ENCODE data around the gene HOXA13.

- no peak for TF ChIP-seq CTCF (IDR thresholded peaks at IDR 0.05 in 2 of 3, conservative IDR thresholded peaks at IDR 0.05 in 1 of 3; ENCODE audit: control insufficient read depth in 2 of 3, extremely low read depth in 1 of 3, insufficient read depth in 1 of 3, low read depth in 3 of 3, low read length in 3 of 3)
- no peak for TF ChIP-seq CEBPZ (IDR thresholded peaks at IDR 0.05; ENCODE audit: low read depth, low read length)
- no peak for TF ChIP-seq USF1 (IDR thresholded peaks at IDR 0.05; ENCODE audit: borderline replicate concordance, extremely low read length, insufficient read depth, low read depth, low read length)
- no peak for TF ChIP-seq BRCA1 (IDR thresholded peaks at IDR 0.05; ENCODE audit: low read depth, low read length)
- TF ChIP-seq ZBTB40 (IDR thresholded peaks at IDR 0.05; ENCODE audit: borderline replicate concordance), result no peak
- no peak for TF ChIP-seq EZH2 (IDR thresholded peaks at IDR 0.05; ENCODE audit: borderline replicate concordance, control insufficient read depth, low read depth, low read length)
- no peak for TF ChIP-seq NFYB (IDR thresholded peaks at IDR 0.05; ENCODE audit: insufficient read depth, low read depth, low read length)
- TF ChIP-seq POLR2AphosphoS5 (IDR thresholded peaks at IDR 0.05; ENCODE audit: low read length), result no peak
- TF ChIP-seq MYC (IDR thresholded peaks at IDR 0.05; ENCODE audit: insufficient read depth, insufficient read length, insufficient replicate concordance, low read length, severe bottlenecking), result no peak
- TF ChIP-seq YY1 (IDR thresholded peaks at IDR 0.05; ENCODE audit: low read depth, low read length), result no peak
- TF ChIP-seq RELB (IDR thresholded peaks at IDR 0.05; ENCODE audit: low read depth), result no peak
- TF ChIP-seq BMI1 (IDR thresholded peaks at IDR 0.05; ENCODE audit: borderline replicate concordance), result no peak
- no peak for TF ChIP-seq HDAC2 (IDR thresholded peaks at IDR 0.05)
- TF ChIP-seq CEBPB (IDR thresholded peaks at IDR 0.05; ENCODE audit: borderline replicate concordance in 1 of 2, low read depth in 2 of 2, low read length in 2 of 2), result no peak
Observed at GRCh38 chr7:27173956-27174873, 25.7 kb downstream of the HOXA13 start, which contains the start of gene HOXA10.
